Liver (tissue), 3 donors: ENCODE results near the gene FGF1.

Experiments used
- CTCF ChIP-seq: fragments of 150-350 bp; IDR thresholded peaks from 2 replicates; pipeline ENCODE4 v1.5.1; 2017; ENCODE audit warnings: improper control_type of control experiment, low read depth, low read length; ENCODE audit not compliant: missing input control
- FOXA1 ChIP-seq: IDR thresholded peaks from 2 replicates; pipeline ENCODE4 v1.6.1; 2016; ENCODE audit warnings: antibody characterized with exemption
- HNF4G ChIP-seq: IDR thresholded peaks from 2 replicates; pipeline ENCODE4 v1.6.1; 2016; ENCODE audit warnings: antibody characterized with exemption
- JUND ChIP-seq, 2 donors: IDR thresholded peaks; 2 replicates each; pipeline ENCODE4 v1.6.1; 2016; ENCODE audit warnings: antibody characterized with exemption in 2 of 2
- RXRA ChIP-seq, 2 donors: IDR thresholded peaks; 2 replicates each; pipeline ENCODE4 v1.6.1; 2017 to 2018; ENCODE audit warnings: antibody characterized with exemption in 2 of 2, mild to moderate bottlenecking in 1 of 2
- TAF1 ChIP-seq: conservative IDR thresholded peaks from 2 replicates; pipeline ENCODE4 v1.6.1; 2016; ENCODE audit warnings: antibody characterized with exemption, mild to moderate bottlenecking
- TF ChIP-seq, protein P1 (sequence below): IDR thresholded peaks from 2 replicates; pipeline ENCODE4 v1.6.1; 2016; ENCODE audit warnings: antibody characterized with exemption
- donor health status: healthy.
- donor health status: healthy.

DNA sequence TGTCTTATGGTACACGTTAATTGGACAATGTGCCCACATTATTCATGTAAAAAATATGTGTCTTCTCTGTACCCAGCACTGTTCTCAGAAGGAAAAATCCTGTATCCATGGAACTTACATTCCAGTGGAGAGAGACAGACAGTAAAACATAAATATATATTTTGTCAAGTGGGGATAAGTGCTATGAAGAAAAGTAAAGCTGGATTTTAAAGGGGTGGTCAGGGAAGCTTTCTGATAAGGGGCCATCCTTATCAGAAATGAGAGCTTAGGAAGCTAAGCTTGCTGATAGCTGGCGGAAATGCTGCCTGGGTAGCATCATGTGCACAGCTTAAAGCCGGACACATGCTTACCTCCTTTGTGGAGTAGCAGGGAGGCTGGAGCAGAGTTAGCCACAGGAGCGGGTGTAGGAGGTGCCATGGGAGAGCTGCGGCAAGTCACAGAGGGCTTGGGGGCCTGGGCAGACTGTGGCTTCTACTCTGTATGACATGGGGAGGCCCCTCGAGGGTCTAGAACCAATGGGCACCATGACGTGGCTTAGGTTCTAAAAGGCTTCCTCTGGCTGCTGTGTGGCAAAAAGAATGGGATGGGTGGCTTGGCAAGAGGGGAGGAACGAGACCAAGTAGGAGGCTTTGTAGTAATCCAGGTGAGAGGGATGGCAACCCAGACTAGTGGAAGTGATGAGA, 141.7 kb downstream of the FGF1 start:
- TF ChIP-seq CTCF: no peak
- no peak for TF ChIP-seq JUND (IDR thresholded peaks at IDR 0.05)
- TF ChIP-seq RXRA (IDR thresholded peaks at IDR 0.05): no peak
- no peak for TF ChIP-seq HNF4G
- TF ChIP-seq, protein P1, sequence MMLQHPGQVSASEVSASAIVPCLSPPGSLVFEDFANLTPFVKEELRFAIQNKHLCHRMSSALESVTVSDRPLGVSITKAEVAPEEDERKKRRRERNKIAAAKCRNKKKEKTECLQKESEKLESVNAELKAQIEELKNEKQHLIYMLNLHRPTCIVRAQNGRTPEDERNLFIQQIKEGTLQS: no peak
- no peak for TF ChIP-seq TAF1
- no peak for TF ChIP-seq FOXA1
